ENCODE measurements around the gene QSOX2.

Gene QSOX2

DNA sequence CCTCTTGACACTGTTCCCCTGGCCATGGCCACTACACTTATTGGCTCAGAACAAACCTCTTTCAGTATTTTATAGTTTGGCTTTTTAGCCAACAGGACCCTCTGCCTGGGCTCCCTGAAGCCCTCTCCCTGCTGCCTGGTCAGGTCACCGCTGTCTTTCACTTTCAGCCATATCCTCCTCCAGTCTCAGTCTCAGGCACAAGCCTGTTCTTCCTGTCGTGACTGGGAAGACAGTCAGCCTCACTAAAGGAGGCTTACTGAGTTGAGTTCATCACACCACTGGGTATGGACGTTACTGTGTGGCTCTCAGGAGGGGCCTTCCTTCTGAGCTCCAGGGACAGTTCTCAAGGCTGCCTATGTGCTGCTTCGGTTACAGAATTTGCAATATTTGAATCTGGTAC lies 2.0 kb downstream of the QSOX2 start:
- DNase-seq (ENCODE audit: low read depth): no peak
- no peak overlapping the region for H3K4me3 ChIP-seq (ENCODE audit: low read length)
- TF ChIP-seq, protein P1, sequence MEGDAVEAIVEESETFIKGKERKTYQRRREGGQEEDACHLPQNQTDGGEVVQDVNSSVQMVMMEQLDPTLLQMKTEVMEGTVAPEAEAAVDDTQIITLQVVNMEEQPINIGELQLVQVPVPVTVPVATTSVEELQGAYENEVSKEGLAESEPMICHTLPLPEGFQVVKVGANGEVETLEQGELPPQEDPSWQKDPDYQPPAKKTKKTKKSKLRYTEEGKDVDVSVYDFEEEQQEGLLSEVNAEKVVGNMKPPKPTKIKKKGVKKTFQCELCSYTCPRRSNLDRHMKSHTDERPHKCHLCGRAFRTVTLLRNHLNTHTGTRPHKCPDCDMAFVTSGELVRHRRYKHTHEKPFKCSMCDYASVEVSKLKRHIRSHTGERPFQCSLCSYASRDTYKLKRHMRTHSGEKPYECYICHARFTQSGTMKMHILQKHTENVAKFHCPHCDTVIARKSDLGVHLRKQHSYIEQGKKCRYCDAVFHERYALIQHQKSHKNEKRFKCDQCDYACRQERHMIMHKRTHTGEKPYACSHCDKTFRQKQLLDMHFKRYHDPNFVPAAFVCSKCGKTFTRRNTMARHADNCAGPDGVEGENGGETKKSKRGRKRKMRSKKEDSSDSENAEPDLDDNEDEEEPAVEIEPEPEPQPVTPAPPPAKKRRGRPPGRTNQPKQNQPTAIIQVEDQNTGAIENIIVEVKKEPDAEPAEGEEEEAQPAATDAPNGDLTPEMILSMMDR (conservative IDR thresholded peaks at IDR 0.05; ENCODE audit: low read depth, low read length): no peak

DNA sequence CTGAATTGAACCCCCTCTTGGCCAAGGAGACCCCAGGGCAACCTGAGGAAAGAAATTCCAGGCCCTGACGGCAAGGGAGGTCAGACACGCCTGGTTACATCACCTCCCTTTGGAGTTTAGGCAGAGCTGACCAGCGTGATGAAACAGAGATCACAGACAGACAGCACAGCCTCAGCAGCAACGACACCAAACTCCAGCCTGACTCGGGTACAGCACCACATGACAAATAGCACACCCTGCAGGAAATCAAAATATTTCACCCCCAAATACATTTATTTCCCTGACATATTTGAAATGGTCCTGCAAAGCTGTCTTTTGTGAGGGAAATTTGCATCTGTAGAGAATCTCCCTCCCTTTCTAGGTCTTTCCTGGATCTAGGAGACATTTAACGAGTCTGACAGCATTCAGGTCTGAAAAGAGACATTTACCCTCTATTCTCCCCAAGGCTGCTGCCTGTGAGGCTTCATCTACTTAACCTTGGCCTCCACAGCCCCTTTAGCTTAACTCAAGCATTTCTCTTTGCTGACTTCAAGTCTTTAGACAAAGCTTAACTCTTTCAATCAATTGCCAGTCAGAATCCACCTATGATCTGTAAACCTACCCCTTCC lies 2.6 kb downstream of the QSOX2 start:
- TF ChIP-seq, protein P1 (conservative IDR thresholded peaks at IDR 0.05; ENCODE audit: low read depth, low read length): no peak
- no peak for DNase-seq (ENCODE audit: low read depth)
- H3K4me3 ChIP-seq (ENCODE audit: low read length): no peak overlapping the region

DNA sequence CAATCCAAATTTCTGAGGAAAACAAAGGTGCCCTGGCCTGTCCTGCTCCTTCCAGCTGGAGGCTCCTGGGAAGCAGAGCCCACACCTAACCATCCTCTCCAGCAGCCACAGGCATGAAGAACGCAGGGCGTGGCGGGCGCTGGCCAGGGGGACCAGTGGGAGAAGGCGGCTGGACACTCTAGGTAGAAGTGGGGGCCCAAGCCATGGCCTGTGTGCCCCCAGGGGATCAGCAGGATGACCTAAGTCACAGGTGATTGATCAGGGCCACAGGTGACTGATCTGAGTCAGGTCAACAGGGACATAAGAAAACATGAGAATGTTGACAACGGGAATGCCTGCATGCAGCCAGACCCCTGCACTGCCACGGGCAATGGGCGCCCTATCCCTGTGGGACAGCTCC lies 3.4 kb downstream of the QSOX2 start:
- DNase-seq (ENCODE audit: low read depth): no peak
- no peak overlapping the region for H3K4me3 ChIP-seq (ENCODE audit: low read length)
- TF ChIP-seq, protein P1 (conservative IDR thresholded peaks at IDR 0.05; ENCODE audit: low read depth, low read length): no peak

DNA sequence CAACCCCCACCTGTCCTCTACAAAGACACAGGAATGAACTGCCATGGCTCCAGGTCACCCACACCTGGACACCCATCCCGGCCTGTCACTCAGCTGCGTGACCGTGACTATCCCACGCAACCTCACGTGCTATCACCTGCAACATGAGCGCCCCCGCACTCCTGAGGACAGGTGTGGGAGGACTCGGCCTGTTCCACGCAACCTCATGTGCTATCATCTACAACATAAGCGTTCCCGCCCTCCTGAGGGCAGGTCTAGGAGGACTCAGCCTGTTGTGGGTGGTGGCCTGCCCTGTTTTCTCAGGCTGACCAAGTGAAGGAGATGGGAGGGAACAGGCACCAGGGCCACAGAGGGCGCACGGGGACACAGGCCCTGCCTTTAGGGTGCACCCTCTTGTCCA lies 4.1 kb downstream of the QSOX2 start:
- TF ChIP-seq, protein P1 (conservative IDR thresholded peaks at IDR 0.05; ENCODE audit: low read depth, low read length): no peak
- DNase-seq (ENCODE audit: low read depth): no peak
- no peak overlapping the region for H3K4me3 ChIP-seq (ENCODE audit: low read length)

DNA sequence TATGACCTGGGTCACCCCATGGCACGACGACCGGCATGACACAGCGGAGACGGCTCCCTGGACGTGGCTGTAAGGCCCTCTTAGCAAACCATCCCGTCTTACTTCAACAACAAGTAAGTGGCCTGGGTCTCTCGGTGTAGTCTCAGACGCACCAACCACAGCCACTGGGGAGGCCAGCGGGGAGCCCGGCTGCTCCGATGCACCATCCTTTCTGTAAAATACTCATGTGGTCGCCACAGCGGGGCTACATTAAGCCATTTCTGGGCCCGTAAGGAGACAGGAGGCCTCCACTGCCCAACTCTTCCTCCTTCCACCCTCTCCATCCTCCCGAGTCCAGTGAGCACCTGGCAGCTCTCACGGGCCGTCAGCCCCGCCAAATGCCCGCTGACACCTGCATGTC lies 4.7 kb downstream of the QSOX2 start:
- no peak overlapping the region for H3K4me3 ChIP-seq (ENCODE audit: low read length)
- DNase-seq (ENCODE audit: low read depth): no peak
- TF ChIP-seq, protein P1 (conservative IDR thresholded peaks at IDR 0.05; ENCODE audit: low read depth, low read length): no peak

DNA sequence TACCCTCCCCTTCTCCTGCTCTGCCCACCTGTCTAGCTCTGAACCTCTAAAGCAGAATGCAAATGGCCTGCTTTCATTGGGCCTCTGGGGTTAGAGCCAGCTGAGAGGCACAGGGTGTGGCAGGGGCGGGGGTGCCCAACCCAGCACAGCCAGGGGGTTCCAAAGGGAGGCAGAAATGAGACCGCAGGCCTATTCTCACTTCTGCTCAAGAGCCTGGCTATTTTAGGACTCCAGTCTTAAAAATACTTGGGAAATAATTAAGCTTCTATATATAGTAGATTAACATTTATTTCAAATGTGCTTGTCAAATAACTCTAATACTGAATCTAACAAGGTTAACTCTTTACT lies 5.7 kb downstream of the QSOX2 start:
- DNase-seq (ENCODE audit: low read depth): no peak
- H3K4me3 ChIP-seq (ENCODE audit: low read length): no peak overlapping the region

More for the DNA sequence above, 5.7 kb downstream of the QSOX2 start:
- TF ChIP-seq, protein P1 (conservative IDR thresholded peaks at IDR 0.05; ENCODE audit: low read depth, low read length): no peak
